ENCODE results near the gene TAF8.

DNA sequence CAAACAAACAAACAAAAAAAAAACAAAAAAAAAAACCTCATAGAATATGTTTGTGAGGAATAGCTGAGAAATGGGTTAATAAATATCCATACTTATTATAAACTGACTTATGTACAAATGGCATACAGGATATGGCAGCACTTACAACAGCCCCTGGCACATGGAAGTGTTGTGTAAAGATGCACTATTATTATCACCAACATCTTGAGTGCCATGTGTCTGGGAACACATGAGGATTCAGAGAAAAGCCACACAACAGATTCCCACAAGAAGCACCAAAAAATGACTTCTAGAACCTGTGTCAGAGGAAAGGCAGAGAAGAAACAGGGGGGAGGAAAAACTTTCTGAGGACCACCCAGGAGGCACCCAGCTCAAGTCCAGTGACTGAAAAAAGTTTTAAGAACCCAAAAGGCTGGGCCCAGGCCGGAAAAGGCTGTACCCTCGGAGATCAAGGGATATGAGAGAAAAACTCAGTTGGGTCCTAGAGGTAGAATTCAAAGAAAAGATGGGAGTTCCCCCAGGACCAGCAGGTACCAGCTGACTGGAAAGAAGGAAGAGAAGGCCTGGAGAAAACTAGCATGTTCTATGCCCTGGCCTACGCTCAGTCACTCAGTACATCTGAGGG lies 9.4 kb upstream of the TAF8 start:
- TF ChIP-seq, protein P1, sequence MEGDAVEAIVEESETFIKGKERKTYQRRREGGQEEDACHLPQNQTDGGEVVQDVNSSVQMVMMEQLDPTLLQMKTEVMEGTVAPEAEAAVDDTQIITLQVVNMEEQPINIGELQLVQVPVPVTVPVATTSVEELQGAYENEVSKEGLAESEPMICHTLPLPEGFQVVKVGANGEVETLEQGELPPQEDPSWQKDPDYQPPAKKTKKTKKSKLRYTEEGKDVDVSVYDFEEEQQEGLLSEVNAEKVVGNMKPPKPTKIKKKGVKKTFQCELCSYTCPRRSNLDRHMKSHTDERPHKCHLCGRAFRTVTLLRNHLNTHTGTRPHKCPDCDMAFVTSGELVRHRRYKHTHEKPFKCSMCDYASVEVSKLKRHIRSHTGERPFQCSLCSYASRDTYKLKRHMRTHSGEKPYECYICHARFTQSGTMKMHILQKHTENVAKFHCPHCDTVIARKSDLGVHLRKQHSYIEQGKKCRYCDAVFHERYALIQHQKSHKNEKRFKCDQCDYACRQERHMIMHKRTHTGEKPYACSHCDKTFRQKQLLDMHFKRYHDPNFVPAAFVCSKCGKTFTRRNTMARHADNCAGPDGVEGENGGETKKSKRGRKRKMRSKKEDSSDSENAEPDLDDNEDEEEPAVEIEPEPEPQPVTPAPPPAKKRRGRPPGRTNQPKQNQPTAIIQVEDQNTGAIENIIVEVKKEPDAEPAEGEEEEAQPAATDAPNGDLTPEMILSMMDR (conservative IDR thresholded peaks at IDR 0.05; ENCODE audit: low read length) = no peak
- TF ChIP-seq EZH2phosphoT487 (IDR thresholded peaks at IDR 0.05; ENCODE audit: borderline replicate concordance) = no peak
